Measurements from ENCODE around the gene CPXM1. TPM values are rescaled to one million over a fixed set of nuclear protein-coding genes. Genes with fewer than 3 reads are reported as not detected.

Gene CPXM1
- total and polyA plus RNA-seq, 7 donors: 0.27 to 1.3 (median 0.44) TPM

GRCh38 chr20:2838847-2839671 is 38.6 kb upstream of the CPXM1 start:
- Histone ChIP-seq H3K4me3 (peak overlapping the region; percentile 88), H3K27me3 (ENCODE audit: insufficient read depth in 3 of 3, low read length in 2 of 3) (no peaks in the 10 kb centered on the region), H3K9me3 (no peaks in the 10 kb centered on the region), H3K36me3 (ENCODE audit: insufficient read depth in 1 of 2, low read depth in 1 of 2) (peaks cover 0 to 31% of the 10 kb centered on the region in 2 donors), H3K27ac (no peak overlapping the region), H3K4me1 (peaks cover 9% of the 10 kb centered on the region)
- no peak for TF ChIP-seq CTCF (IDR thresholded peaks at IDR 0.05)
- DNase-seq (no peak), ATAC-seq (no peak)
- intact Hi-C loops (cut with DNase I): no loop called here
- WGBS, 3 donors: 79 to 84% (median 80%) methylated on average over 15 of the region's 15 CpGs

- Histone ChIP-seq H3K4me1 (peaks cover 9% of the 10 kb centered on the region), H3K36me3 (ENCODE audit: insufficient read depth in 1 of 2, low read depth in 1 of 2) (peaks cover 0 to 27% of the 10 kb centered on the region in 2 donors), H3K4me3 (no peak overlapping the region), H3K27ac (no peak overlapping the region), H3K9me3 (no peaks in the 10 kb centered on the region), H3K27me3 (ENCODE audit: insufficient read depth in 3 of 3, low read length in 2 of 3) (no peaks in the 10 kb centered on the region)
- DNase-seq: no peak
- intact Hi-C loops (cut with DNase I): no loop called here
- 93 to 96% (median 94%) methylated on average over 19 of the region's 19 CpGs for WGBS, 3 donors
- no peak for TF ChIP-seq CTCF (IDR thresholded peaks at IDR 0.05)
- ATAC-seq: no peak
Observed at GRCh38 chr20:2838170-2838797, 37.9 kb upstream of the CPXM1 start.

- no peak overlapping the region for H3K27ac ChIP-seq
- TF ChIP-seq CTCF (IDR thresholded peaks at IDR 0.05): no peak
- no peak overlapping the region for H3K4me3 ChIP-seq
- DNase-seq: no peak
- peaks cover 9% of the 10 kb centered on the region for H3K4me1 ChIP-seq
- no peaks in the 10 kb centered on the region for H3K9me3 ChIP-seq
- no peak for ATAC-seq
- intact Hi-C loops (cut with DNase I): no loop called here
- H3K27me3 ChIP-seq (ENCODE audit: insufficient read depth in 3 of 3, low read length in 2 of 3): no peaks in the 10 kb centered on the region
- peaks cover 0 to 24% of the 10 kb centered on the region in 2 donors for H3K36me3 ChIP-seq (ENCODE audit: insufficient read depth in 1 of 2, low read depth in 1 of 2)
- 83 to 84% (median 83%) methylated on average over 6 of the region's 6 CpGs for WGBS, 3 donors
Observed at GRCh38 chr20:2837221-2837960, 37.0 kb upstream of the CPXM1 start.

GRCh38 chr20:2836035-2836434 is 35.6 kb upstream of the CPXM1 start:
- ATAC-seq (no peak), DNase-seq (no peak)
- Histone ChIP-seq H3K9me3 (no peaks in the 10 kb centered on the region), H3K4me3 (no peak overlapping the region), H3K4me1 (peaks cover 4% of the 10 kb centered on the region), H3K27me3 (ENCODE audit: insufficient read depth in 3 of 3, low read length in 2 of 3) (no peaks in the 10 kb centered on the region), H3K36me3 (ENCODE audit: insufficient read depth in 1 of 2, low read depth in 1 of 2) (peaks cover 0 to 24% of the 10 kb centered on the region in 2 donors), H3K27ac (no peak overlapping the region)
- TF ChIP-seq CTCF (IDR thresholded peaks at IDR 0.05): no peak
- intact Hi-C loops (cut with DNase I): no loop called here
- WGBS, 3 donors: 80 to 86% (median 80%) methylated on average over 5 of the region's 5 CpGs
